Ascending aorta (tissue), 2 donors: ENCODE data around the gene AIFM2. TPM values are rescaled to one million over a fixed set of nuclear protein-coding genes. Genes with fewer than 3 reads are reported as not detected.
A peak's percentile ranks its signal among the peaks of the same experiment; 100 is the strongest.

ENCODE experiments used
- DNase-seq, 2 donors: peaks; one replicate each; pipeline ENCODE4 v3.0.0-alpha.2; 2019; ENCODE audit warnings: low spot score in 2 of 2
- H3K27ac ChIP-seq, 2 donors: fragments of 200-600 bp; sonication (generic); one replicate each; pipeline ENCODE4 v1.5.1; 2016 to 2017; ENCODE audit warnings: mild to moderate bottlenecking in 1 of 2
- H3K27me3 ChIP-seq: fragments of 200-600 bp; sonication (generic); one replicate; pipeline ENCODE4 v1.5.1; 2017
- H3K36me3 ChIP-seq, 2 donors: fragments of 200-600 bp; sonication (generic); one replicate each; pipeline ENCODE4 v1.5.1; 2016
- H3K4me1 ChIP-seq, 2 donors: fragments of 200-600 bp; sonication (generic); one replicate each; pipeline ENCODE4 v1.5.1; 2016 to 2017; ENCODE audit warnings: mild to moderate bottlenecking in 1 of 2
- H3K4me3 ChIP-seq, 2 donors: fragments of 200-600 bp; sonication (generic); one replicate each; pipeline ENCODE4 v1.5.1; 2016 to 2017; ENCODE audit warnings: mild to moderate bottlenecking in 1 of 2
- H3K9me3 ChIP-seq, 2 donors: fragments of 200-600 bp; sonication (generic); one replicate each; pipeline ENCODE4 v1.5.1; 2016
- intact Hi-C: fragments of 100-400 bp; cut with DNase I; formaldehyde crosslinking; loops from one replicate; pipeline ENCODE4 v1.15.1; 2023
- total RNA-seq: library from RNA; depleted of rRNA; stranded (reverse); fragments of >200 nt; gene quantifications from one replicate; pipeline ENCODE4 v1.1.0, GENCODE V29; 2016
- TF ChIP-seq, protein P1 (sequence below), 3 experiments: fragments of 200-600 bp in 2 of 3; fragments of 450-650 bp in 1 of 3; sonication (generic) in 2 of 3; IDR thresholded peaks; one replicate each; pipeline ENCODE4 v1.5.1; 2016 to 2019; ENCODE audit warnings: antibody characterized with exemption in 3 of 3, mild to moderate bottlenecking in 1 of 3, moderate library complexity in 1 of 3

Gene AIFM2
- total RNA-seq, 1 donor from 2014 or later, result 2.9 TPM

DNA sequence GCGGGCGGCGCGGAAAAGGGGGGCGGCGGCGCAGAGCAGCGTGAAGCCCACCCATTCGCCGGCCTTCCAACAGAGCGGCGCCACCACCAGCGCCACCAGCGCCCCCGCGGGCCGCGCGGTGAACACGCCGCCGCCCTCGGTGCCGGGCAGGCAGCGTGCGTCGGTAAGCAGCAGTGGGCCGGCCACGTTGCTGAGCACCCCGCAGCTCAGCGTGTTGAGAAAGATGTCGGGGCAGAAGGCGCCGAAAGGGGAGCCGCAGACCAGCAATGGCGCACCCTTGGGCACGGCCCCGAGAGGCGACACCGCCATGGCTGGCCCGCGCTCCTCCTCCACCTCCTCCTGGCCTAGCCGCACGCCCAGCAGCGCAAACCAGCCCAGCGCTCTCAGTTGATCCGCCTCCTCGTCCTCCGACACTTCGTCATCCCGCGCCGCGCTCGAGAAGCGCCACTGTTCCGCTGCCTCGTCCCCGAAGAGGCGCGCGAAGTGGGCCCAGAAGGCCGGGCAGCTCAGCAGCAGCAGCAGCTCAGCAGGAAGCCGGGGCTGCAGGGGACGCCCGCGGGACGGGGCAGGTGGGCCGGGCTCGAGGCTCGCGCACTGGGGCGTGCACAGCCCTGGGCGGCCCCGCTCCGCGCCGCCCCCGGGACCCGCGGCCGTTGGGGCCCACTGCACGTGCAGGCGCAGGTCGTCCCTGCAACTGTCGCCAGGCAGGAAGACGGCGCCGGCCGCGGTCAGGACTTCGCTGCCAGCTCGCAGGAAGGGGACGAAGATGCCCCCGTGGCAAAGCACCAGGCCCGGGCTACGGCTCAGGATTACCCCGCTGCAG is 13.3 kb upstream of the AIFM2 start:
- peak overlapping the region; percentile 87 to 95 for H3K4me3 ChIP-seq
- peak in 1 of 2 donors; percentile 81 for DNase-seq
- H3K9me3 ChIP-seq, result no peaks in the 10 kb centered on the region
- TF ChIP-seq, protein P1, sequence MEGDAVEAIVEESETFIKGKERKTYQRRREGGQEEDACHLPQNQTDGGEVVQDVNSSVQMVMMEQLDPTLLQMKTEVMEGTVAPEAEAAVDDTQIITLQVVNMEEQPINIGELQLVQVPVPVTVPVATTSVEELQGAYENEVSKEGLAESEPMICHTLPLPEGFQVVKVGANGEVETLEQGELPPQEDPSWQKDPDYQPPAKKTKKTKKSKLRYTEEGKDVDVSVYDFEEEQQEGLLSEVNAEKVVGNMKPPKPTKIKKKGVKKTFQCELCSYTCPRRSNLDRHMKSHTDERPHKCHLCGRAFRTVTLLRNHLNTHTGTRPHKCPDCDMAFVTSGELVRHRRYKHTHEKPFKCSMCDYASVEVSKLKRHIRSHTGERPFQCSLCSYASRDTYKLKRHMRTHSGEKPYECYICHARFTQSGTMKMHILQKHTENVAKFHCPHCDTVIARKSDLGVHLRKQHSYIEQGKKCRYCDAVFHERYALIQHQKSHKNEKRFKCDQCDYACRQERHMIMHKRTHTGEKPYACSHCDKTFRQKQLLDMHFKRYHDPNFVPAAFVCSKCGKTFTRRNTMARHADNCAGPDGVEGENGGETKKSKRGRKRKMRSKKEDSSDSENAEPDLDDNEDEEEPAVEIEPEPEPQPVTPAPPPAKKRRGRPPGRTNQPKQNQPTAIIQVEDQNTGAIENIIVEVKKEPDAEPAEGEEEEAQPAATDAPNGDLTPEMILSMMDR (IDR thresholded peaks at IDR 0.05), result peak; percentile 52 to 62 (median 61)
- intact Hi-C loops, result loop anchor here (1.0 to 5.0 kb wide), 4 partner anchors 14 to 86 kb away; partner anchors contain the start of genes AIFM2, PPA1 and SAR1A
- peak overlapping the region; percentile 87 to 88 for H3K27ac ChIP-seq
- H3K27me3 ChIP-seq, result no peaks in the 10 kb centered on the region
- peaks cover 8 to 18% of the 10 kb centered on the region in 2 donors for H3K36me3 ChIP-seq
- H3K4me1 ChIP-seq, result peaks cover 0 to 16% of the 10 kb centered on the region in 2 donors

DNA sequence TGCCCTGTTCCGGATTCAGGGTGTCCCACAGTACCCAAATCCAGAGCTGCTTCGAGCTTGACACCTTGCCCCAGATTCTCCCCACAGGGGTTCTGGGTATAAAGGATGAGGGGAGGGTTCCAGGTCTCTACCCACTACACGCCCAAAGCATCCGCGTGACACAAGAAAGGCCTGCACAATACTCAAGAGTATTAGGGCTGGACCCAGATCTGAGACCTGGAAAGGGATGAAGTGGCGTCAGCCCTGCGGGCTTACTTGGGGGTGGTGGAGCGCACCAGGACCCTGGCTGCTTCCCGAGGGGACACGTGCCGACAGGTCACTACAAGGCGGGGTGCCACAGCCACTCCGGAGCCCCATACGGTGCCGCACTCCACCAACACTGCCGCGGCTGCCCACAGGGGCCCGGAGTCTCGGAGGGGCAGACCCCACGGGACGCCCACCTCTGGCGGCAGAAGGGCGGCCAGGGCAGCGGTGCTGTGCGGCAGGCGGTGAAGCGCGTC is 12.6 kb upstream of the AIFM2 start:
- no peak for DNase-seq
- no peaks in the 10 kb centered on the region for H3K27me3 ChIP-seq
- H3K36me3 ChIP-seq, result peaks cover 2 to 11% of the 10 kb centered on the region in 2 donors
- peak overlapping the region; percentile 87 to 88 for H3K27ac ChIP-seq
- peaks cover 0 to 16% of the 10 kb centered on the region in 2 donors for H3K4me1 ChIP-seq
- no peaks in the 10 kb centered on the region for H3K9me3 ChIP-seq
- intact Hi-C loops, result loop anchor here (5.0 kb wide), 1 partner anchor 87 kb away; the partner anchor contains the start of gene PPA1
- TF ChIP-seq, protein P1 (IDR thresholded peaks at IDR 0.05), result no peak
- peak overlapping the region; percentile 87 to 95 for H3K4me3 ChIP-seq

DNA sequence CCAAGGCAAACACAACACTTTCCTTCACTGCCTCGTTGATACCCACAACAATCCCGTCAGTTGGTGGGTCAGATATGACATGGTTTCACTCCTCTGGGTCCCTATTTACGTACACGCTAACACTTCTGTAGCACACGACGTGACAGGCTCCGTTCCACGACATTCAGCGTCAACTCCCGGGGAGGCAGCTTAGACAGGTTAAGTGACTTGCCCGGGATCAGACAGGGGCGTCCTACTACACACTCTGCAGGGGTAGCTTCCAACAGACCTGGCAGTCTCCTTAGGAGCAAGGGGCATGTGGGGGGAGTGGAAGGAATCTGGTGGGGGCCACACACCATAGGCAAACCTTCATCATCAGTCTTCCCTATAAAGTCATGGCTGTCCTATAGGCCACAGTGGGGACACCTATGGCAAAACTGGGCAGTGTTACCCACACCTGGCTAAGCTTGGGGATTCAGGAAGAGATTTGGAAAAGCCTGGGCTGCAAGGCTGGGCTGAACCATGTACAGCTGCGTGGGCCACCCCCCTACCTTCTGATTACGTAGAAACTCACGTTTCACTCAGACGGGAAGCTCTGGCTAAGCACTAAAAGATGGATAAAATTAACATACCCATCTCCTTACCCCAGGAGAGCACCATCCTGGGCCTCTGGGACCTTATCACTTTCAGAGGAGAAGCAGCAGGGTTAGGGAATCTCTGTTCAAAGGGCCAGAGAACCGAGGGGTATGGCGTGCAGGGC is 11.9 kb upstream of the AIFM2 start:
- Histone ChIP-seq H3K4me3 (peak overlapping the region; percentile 87 to 95), H3K27ac (peak overlapping the region in 1 of 2 donors; percentile 87), H3K9me3 (no peaks in the 10 kb centered on the region), H3K36me3 (peaks cover 3 to 6% of the 10 kb centered on the region in 2 donors), H3K4me1 (peaks cover 0 to 16% of the 10 kb centered on the region in 2 donors), H3K27me3 (no peaks in the 10 kb centered on the region)
- intact Hi-C loops, result loop anchor here (5.0 kb wide), 1 partner anchor 88 kb away; the partner anchor contains the start of gene PPA1
- TF ChIP-seq, protein P1 (IDR thresholded peaks at IDR 0.05), result no peak
- DNase-seq, result peak in 1 of 2 donors; percentile 56

DNA sequence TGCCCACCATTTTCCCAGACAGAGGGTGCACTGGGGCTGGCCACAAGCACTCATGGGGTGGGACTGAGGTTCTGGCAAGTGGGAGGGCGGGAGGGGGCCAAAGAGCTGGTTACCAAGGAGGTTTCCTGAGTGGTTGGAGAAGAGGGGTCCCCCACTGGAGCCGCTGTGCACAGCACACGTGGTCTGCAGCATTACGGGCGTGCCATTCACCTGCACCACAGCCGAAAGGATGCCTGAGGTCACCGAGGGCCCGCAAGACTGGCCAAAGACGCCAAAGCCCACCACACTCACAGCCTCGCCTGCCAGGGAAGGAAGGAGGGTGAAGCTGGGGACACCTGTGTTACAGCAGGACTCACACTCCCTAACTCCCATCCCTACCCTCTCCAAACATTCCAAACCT is 9.9 kb upstream of the AIFM2 start:
- TF ChIP-seq, protein P1 (IDR thresholded peaks at IDR 0.05), result no peak
- Histone ChIP-seq H3K27ac (no peak overlapping the region), H3K9me3 (no peaks in the 10 kb centered on the region), H3K4me1 (peaks cover 0 to 13% of the 10 kb centered on the region in 2 donors), H3K27me3 (no peaks in the 10 kb centered on the region), H3K4me3 (no peak overlapping the region), H3K36me3 (peaks cover 0 to 11% of the 10 kb centered on the region in 2 donors)
- intact Hi-C loops, result no loop called here
- no peak for DNase-seq

DNA sequence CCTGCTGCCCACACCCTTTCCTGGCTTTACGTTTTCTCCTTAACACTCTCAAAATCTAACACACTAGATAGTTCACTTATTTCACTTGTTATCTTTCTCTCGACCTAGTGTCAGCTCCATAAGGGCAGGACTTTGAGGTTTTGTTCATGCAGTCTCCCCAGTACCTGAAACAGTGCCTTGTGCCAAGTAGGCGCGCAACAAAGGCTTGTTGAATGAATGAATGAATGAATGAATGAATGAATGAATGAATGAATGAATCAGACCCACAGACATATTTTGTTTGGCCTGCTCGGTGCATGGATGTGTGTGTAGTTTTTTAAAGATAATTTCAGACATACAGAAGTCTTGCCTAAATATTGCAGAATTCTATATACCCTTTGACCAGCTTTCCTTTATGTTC is 7.7 kb upstream of the AIFM2 start:
- intact Hi-C loops, result no loop called here
- no peak for DNase-seq
- Histone ChIP-seq H3K27me3 (no peaks in the 10 kb centered on the region), H3K36me3 (peaks cover 0 to 11% of the 10 kb centered on the region in 2 donors), H3K4me3 (no peak overlapping the region), H3K4me1 (peaks cover 0 to 9% of the 10 kb centered on the region in 2 donors), H3K27ac (no peak overlapping the region), H3K9me3 (no peaks in the 10 kb centered on the region)
- TF ChIP-seq, protein P1 (IDR thresholded peaks at IDR 0.05), result no peak
